Caco-2 (cell line): ENCODE data around the gene ARPC4. TPM values are rescaled to one million over a fixed set of nuclear protein-coding genes. Genes with fewer than 3 reads are reported as not detected.

ENCODE experiments used
- BruUV-seq: library from RNA; stranded (reverse); fragments of 400-500 nt; replicated peaks from 2 replicates; lab custom pipeline; 2021; lab: Mats Ljungman, UMichigan
- CTCF ChIA-PET: fragments of 300-600 bp; sonication (Branson Sonifier 250); formaldehyde crosslinking; loops from one replicate; lab custom pipeline; 2022; ENCODE audit warnings: antibody characterized with exemption; lab: Charles Lee
- POLR2A ChIA-PET: fragments of 300-600 bp; sonication (Branson Sonifier 250); formaldehyde crosslinking; loops from one replicate; lab custom pipeline; 2022; ENCODE audit warnings: antibody characterized with exemption; lab: Charles Lee
- DNase-seq, 2 experiments: peaks; one replicate each; pipeline versions ENCODE4 v3.0.0 to v3.0.0-alpha.2; 2020 to 2022
- H3K27me3 ChIP-seq: replicated peaks from 2 replicates; pipeline ENCODE4 v1.6.0; 2011; ENCODE audit warnings: low read length; ENCODE audit not compliant: control insufficient read depth, insufficient read depth
- H3K36me3 ChIP-seq: 2 replicates; pipeline ENCODE4 v1.5.1; 2011; ENCODE audit warnings: low read length; ENCODE audit not compliant: control insufficient read depth, insufficient read depth
- H3K4me1 ChIP-seq: fragments of 250-450 bp; sonication (Bioruptor Pico); 2 replicates; pipeline ENCODE4 v1.5.1; 2020; ENCODE audit warnings: mild to moderate bottlenecking
- H3K4me3 ChIP-seq: 2 replicates; pipeline ENCODE4 v1.5.1; 2011; ENCODE audit warnings: low read depth, mild to moderate bottlenecking, control low read depth, low read length
- H3K9me3 ChIP-seq: fragments of 250-450 bp; sonication (Bioruptor Pico); 2 replicates; pipeline ENCODE4 v1.5.1; 2020; ENCODE audit warnings: mild to moderate bottlenecking, moderate library complexity
- H3K27ac Mint-ChIP-seq: one replicate; pipeline ENCODE4 v1.8.0; 2022; ENCODE audit warnings: mixed read lengths; ENCODE audit not compliant: unreplicated experiment
- H3K27me3 Mint-ChIP-seq: one replicate; pipeline ENCODE4 v1.8.0; 2022; ENCODE audit warnings: mixed read lengths; ENCODE audit not compliant: insufficient read depth, unreplicated experiment
- H3K36me3 Mint-ChIP-seq: one replicate; pipeline ENCODE4 v1.8.0; 2022; ENCODE audit warnings: mild to moderate bottlenecking, mixed read lengths; ENCODE audit not compliant: insufficient read depth, unreplicated experiment
- H3K4me1 Mint-ChIP-seq: one replicate; pipeline ENCODE4 v1.8.0; 2022; ENCODE audit warnings: low read depth, mixed read lengths; ENCODE audit not compliant: unreplicated experiment
- H3K4me3 Mint-ChIP-seq: one replicate; pipeline ENCODE4 v1.8.0; 2022; ENCODE audit warnings: mild to moderate bottlenecking, moderate library complexity, mixed read lengths; ENCODE audit not compliant: unreplicated experiment
- H3K9me3 Mint-ChIP-seq: one replicate; pipeline ENCODE4 v1.8.0; 2022; ENCODE audit warnings: mixed read lengths; ENCODE audit not compliant: unreplicated experiment
- intact Hi-C: fragments of 100-400 bp; cut with micrococcal nuclease; formaldehyde crosslinking; loops from one replicate; pipeline ENCODE4 v1.10.0; 2022; ENCODE audit not compliant: unreplicated experiment
- total RNA-seq: library from RNA; stranded (reverse); gene quantifications from 2 replicates; pipeline ENCODE4 v1.2.3, GENCODE V29; 2022
- TF ChIP-seq, protein P1 (sequence below), 2 experiments: fragments of 200-600 bp in 1 of 2; IDR thresholded peaks; 1 replicate in 1 of 2; 2 replicates in 1 of 2; pipeline versions ENCODE4 v1.5.1 to v1.8.0; 2011 to 2022; ENCODE audit warnings: antibody characterized with exemption in 1 of 2, control low read depth in 1 of 2, inconsistent platforms in 1 of 2, low read depth in 1 of 2, low read length in 1 of 2, mild to moderate bottlenecking in 1 of 2, moderate library complexity in 1 of 2; ENCODE audit not compliant: insufficient read depth in 1 of 2, severe bottlenecking in 1 of 2, unreplicated experiment in 1 of 2

Gene ARPC4
- total RNA-seq, 1 experiment from 2014 or later, result 158 TPM

DNA sequence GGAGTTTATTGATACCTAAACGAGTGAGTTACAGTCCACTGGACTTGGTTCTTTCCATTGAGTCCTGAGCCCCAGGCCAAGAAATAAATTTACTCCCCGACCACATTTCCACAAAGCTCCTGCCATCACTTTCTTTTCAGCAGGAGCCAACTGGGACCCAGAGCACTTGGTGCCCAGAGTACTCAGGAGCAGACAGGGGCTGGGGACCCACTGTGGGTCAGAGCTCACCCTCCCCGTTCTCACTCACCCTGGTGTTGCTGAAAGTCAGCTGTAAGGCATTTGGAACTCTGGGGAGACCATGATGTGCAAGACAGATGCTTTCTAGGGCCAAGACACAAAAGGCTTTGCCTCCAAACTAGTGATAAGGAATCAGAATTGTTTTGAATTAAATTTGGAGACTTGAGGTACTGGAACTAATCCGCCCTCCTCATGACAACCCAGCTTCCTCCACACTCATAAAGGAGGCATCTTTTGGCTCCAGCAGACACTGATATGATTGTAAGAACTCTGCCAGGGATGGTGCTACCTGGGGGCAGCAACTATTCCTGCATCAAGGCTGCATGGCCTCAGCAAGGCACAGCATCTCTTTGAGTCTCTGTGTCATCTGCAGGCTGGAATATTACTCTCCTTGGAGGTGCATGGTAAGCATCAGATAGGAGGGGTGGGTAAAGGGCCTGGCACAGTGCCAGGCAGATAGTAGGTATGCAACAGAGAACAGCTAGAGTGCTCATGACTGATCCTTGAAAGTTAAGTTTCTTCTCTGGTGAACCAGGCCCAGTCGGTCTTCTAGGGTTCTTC lies 15.8 kb upstream of the ARPC4 start:
- H3K27me3 Mint-ChIP-seq, result no peaks in the 10 kb centered on the region
- POLR2A ChIA-PET, result no interaction called here
- no peaks in the 10 kb centered on the region for H3K4me1 ChIP-seq

DNA sequence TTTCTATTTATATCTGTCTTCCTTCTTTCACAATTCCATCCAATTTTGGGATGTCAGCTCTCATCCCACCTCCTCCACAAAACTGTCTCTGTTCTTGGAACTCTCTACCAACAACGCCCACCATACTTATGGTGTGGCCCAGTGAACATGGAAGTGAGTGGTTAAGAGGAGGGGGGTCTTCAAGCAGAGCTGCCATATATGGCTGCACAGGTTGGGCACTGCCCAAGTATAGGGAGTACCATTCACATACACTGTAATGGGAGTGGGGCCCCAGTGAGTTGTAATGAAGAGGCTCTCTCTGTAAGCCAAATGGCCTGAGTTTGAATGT lies 15.2 kb upstream of the ARPC4 start:
- CTCF ChIA-PET, result no interaction called here
- TF ChIP-seq, protein P1, sequence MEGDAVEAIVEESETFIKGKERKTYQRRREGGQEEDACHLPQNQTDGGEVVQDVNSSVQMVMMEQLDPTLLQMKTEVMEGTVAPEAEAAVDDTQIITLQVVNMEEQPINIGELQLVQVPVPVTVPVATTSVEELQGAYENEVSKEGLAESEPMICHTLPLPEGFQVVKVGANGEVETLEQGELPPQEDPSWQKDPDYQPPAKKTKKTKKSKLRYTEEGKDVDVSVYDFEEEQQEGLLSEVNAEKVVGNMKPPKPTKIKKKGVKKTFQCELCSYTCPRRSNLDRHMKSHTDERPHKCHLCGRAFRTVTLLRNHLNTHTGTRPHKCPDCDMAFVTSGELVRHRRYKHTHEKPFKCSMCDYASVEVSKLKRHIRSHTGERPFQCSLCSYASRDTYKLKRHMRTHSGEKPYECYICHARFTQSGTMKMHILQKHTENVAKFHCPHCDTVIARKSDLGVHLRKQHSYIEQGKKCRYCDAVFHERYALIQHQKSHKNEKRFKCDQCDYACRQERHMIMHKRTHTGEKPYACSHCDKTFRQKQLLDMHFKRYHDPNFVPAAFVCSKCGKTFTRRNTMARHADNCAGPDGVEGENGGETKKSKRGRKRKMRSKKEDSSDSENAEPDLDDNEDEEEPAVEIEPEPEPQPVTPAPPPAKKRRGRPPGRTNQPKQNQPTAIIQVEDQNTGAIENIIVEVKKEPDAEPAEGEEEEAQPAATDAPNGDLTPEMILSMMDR (IDR thresholded peaks at IDR 0.05; ENCODE audit: insufficient read depth in 1 of 2, low read depth in 1 of 2, low read length in 1 of 2, severe bottlenecking in 1 of 2, unreplicated experiment in 1 of 2), result no peak

More for the DNA sequence above, 15.8 kb upstream of the ARPC4 start:
- CTCF ChIA-PET, result interaction anchor here (0.5 kb wide), 1 partner anchor 215 kb away, joined by 4 read pairs; no protein-coding TSS in a partner anchor
- H3K4me3 ChIP-seq, result no peak overlapping the region
- H3K27ac Mint-ChIP-seq, result no peak overlapping the region
- peaks cover under 1% of the 10 kb centered on the region for H3K36me3 Mint-ChIP-seq
- intact Hi-C loops, result no loop called here
- no peak overlapping the region for H3K4me3 Mint-ChIP-seq
- no peaks in the 10 kb centered on the region for H3K9me3 Mint-ChIP-seq
- BruUV-seq, result no TSS peak
- no peaks in the 10 kb centered on the region for H3K9me3 ChIP-seq
- TF ChIP-seq, protein P1 (IDR thresholded peaks at IDR 0.05; ENCODE audit: insufficient read depth in 1 of 2, low read depth in 1 of 2, low read length in 1 of 2, severe bottlenecking in 1 of 2, unreplicated experiment in 1 of 2), result no peak
- no peak for DNase-seq
- H3K27me3 ChIP-seq, result no peaks in the 10 kb centered on the region
- H3K4me1 Mint-ChIP-seq, result no peaks in the 10 kb centered on the region
- H3K36me3 ChIP-seq, result no peaks in the 10 kb centered on the region

DNA sequence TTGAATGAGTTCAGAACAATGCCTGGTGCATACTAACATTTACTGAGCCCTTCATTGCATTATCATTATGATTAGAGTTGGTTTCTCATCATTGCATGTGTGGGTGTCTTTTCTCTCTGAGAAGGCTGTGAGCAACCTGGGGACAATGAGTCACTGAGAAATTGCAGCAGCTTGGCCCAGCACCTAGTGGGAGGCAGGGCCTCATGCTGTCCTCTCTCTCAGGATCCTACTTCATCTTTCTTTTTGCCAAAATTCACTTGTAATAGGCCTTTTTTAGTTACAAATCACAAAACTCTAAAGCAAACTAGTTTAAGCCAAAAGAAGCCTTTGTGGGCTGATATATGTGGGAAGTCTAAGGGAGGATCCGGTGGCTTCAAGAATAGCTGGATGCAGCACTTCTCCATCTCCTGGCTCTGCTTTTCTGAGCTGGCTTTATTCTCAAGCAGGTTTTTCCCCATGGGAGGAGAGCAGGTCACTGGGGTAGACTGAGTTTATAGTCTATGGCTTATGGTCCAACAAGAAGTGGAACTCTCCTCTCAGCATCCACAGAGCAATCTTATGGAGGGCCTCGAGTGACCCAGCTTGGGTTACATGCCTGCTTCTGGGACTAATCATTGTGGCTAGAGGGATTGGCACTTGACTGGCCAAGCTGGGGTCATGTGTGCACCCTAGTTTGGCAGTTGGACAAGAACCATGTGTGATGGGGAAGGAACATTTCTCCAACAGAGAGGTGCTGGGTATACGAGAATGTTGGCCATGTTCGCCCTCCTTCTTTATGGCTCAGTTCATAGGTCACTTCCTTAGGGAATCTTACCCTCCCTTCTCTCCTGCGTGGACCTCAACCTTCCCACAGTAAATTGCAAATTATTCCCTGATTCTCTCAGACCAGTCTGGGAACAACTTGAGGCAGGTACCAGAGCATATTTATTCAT lies 14.5 kb upstream of the ARPC4 start:
- ChIA-PET CTCF (no interaction called here), POLR2A (interaction anchor here (0.5 to 1.2 kb wide), 2 partner anchors 14 to 19 kb away, joined by 3 to 8 read pairs; partner anchors contain the start of gene ARPC4)
- H3K4me1 ChIP-seq, result no peaks in the 10 kb centered on the region
- no peak for DNase-seq
- Mint-ChIP-seq H3K36me3 (peaks cover 12% of the 10 kb centered on the region), H3K9me3 (no peaks in the 10 kb centered on the region), H3K27ac (no peak overlapping the region), H3K4me1 (no peaks in the 10 kb centered on the region), H3K4me3 (no peak overlapping the region), H3K27me3 (no peaks in the 10 kb centered on the region)
- intact Hi-C loops, result no loop called here
- H3K27me3 ChIP-seq, result no peaks in the 10 kb centered on the region
- H3K4me3 ChIP-seq, result no peak overlapping the region
- TF ChIP-seq, protein P1 (IDR thresholded peaks at IDR 0.05; ENCODE audit: insufficient read depth in 1 of 2, low read depth in 1 of 2, low read length in 1 of 2, severe bottlenecking in 1 of 2, unreplicated experiment in 1 of 2), result no peak
- no TSS peak for BruUV-seq
- no peaks in the 10 kb centered on the region; the same call in 1 of the 2 replicates for H3K36me3 ChIP-seq
- H3K9me3 ChIP-seq, result no peaks in the 10 kb centered on the region

More for the DNA sequence above, 15.2 kb upstream of the ARPC4 start:
- no peaks in the 10 kb centered on the region for H3K9me3 ChIP-seq
- Mint-ChIP-seq H3K27ac (no peak overlapping the region), H3K36me3 (peaks cover 6% of the 10 kb centered on the region), H3K4me1 (no peaks in the 10 kb centered on the region), H3K27me3 (no peaks in the 10 kb centered on the region), H3K9me3 (no peaks in the 10 kb centered on the region), H3K4me3 (no peak overlapping the region)
- intact Hi-C loops, result no loop called here
- H3K4me3 ChIP-seq, result no peak overlapping the region
- no peaks in the 10 kb centered on the region for H3K27me3 ChIP-seq
- no peaks in the 10 kb centered on the region for H3K4me1 ChIP-seq
- BruUV-seq, result no TSS peak
- POLR2A ChIA-PET, result interaction anchor here (0.5 kb wide), 1 partner anchor 19 kb away, joined by 8 read pairs; no protein-coding TSS in a partner anchor
- DNase-seq, result no peak
- H3K36me3 ChIP-seq, result no peaks in the 10 kb centered on the region; the same call in 1 of the 2 replicates
